ENCODE data around the gene SCTR. TPM values are rescaled to one million over a fixed set of nuclear protein-coding genes. Genes with fewer than 3 reads are reported as not detected.
A peak's percentile ranks its signal among the peaks of the same experiment; 100 is the strongest.

SCTR gene
- total and polyA plus RNA-seq, 2 of the 13 experiments (the other 11 are each of a cell fraction or from before 2014, with no cell fraction given): not detected

GRCh38 chr2:119425119-119425405 lies 99.2 kb downstream of the SCTR start (continued):
- TF ChIP-seq ZNF34 (CRISPR knock-in tag; IDR thresholded peaks at IDR 0.05; ENCODE audit: borderline replicate concordance) (no peak), REPIN1 (CRISPR knock-in tag; IDR thresholded peaks at IDR 0.05; ENCODE audit: borderline replicate concordance, low read depth) (no peak), ZNF274 (CRISPR knock-in tag; IDR thresholded peaks at IDR 0.05) (no peak), RARA (CRISPR knock-in tag; IDR thresholded peaks at IDR 0.05) (peak; percentile 23; the same call in 1 of the 2 replicates), TIGD3 (CRISPR knock-in tag; IDR thresholded peaks at IDR 0.05; ENCODE audit: borderline replicate concordance) (no peak), ZEB1 (IDR thresholded peaks at IDR 0.05; ENCODE audit: insufficient replicate concordance, low read depth) (peak; percentile 58), SP4 (CRISPR knock-in tag; IDR thresholded peaks at IDR 0.05) (no peak), NR2F2 (IDR thresholded peaks at IDR 0.05; ENCODE audit: borderline replicate concordance, low read depth) (no peak), ZHX2 (IDR thresholded peaks at IDR 0.05; ENCODE audit: low read depth) (no peak), ZHX2 (CRISPR knock-in tag; IDR thresholded peaks at IDR 0.05; ENCODE audit: borderline replicate concordance) (no peak), ZNF354B (CRISPR knock-in tag; IDR thresholded peaks at IDR 0.05) (no peak), CBX1 (IDR thresholded peaks at IDR 0.05; ENCODE audit: low read depth) (no peak), CAMTA2 (CRISPR knock-in tag; IDR thresholded peaks at IDR 0.05; ENCODE audit: borderline replicate concordance) (no peak), KLF12 (CRISPR knock-in tag; IDR thresholded peaks at IDR 0.05; ENCODE audit: borderline replicate concordance) (no peak), ZBTB43 (CRISPR knock-in tag; conservative IDR thresholded peaks at IDR 0.05) (no peak), AKNA (CRISPR knock-in tag; IDR thresholded peaks at IDR 0.05; ENCODE audit: borderline replicate concordance) (no peak), ZNF263 (CRISPR knock-in tag; IDR thresholded peaks at IDR 0.05) (no peak)
